Activated naive CD8-positive, alpha-beta T cell treated with anti-CD3 and anti-CD28 coated beads, Interleukin-2, amount 50 U/mL, for 24 hours (primary cell): ENCODE data around the gene PACSIN2.

Experiments
- ATAC-seq: fragments of 150-1000 bp; cut with Tn5 transposase; one replicate; pipeline ENCODE4 v1.10.0; 2021
- DNase-seq: peaks from one replicate; pipeline ENCODE4 v3.0.0; 2021
- H3K27ac Mint-ChIP-seq: one replicate; pipeline ENCODE4 v1.8.0; 2021; ENCODE audit warnings: mild to moderate bottlenecking, mixed read lengths
- H3K27me3 Mint-ChIP-seq: one replicate; pipeline ENCODE4 v1.8.0; 2021; ENCODE audit warnings: mixed read lengths
- H3K36me3 Mint-ChIP-seq: one replicate; pipeline ENCODE4 v1.8.0; 2021; ENCODE audit warnings: low read depth, mixed read lengths
- H3K4me1 Mint-ChIP-seq: one replicate; pipeline ENCODE4 v1.8.0; 2021; ENCODE audit warnings: mixed read lengths
- H3K4me3 Mint-ChIP-seq: one replicate; pipeline ENCODE4 v1.8.0; 2021; ENCODE audit warnings: mild to moderate bottlenecking, moderate library complexity, mixed read lengths
- H3K9me3 Mint-ChIP-seq: one replicate; pipeline ENCODE4 v1.8.0; 2021; ENCODE audit warnings: mixed read lengths

Gene PACSIN2

DNA sequence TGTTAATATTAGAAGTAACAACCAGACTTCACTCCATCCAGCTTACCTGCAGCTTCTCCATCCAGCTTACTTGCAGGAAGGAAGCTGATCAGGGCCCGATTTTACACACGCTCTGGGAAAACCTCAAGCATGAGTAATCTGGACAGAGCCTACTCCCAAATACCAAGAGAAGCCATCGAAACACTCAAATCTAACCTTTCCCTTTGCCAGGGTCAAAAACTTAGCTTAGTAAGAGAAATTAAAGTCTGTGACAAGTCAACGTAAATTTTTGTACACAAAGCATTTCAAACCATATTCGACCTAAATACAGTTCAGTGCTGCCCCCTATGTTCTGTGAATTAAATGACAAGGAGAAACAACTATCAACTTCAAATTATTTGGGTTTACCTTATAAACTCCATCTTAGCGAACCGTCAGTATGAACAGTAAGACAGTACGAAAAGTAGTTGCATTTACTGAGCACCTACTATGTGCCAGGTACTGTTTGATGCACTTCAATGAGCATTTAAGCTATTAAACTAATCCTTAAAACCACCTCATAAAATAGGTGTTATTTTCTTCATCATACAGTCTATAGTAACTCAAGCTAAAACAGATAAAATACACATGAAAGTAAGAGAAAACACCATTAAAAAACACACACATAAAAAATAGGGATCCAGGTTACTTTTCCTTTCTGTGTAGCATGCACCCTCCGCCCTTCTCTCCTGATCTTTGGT lies 194.7 kb downstream of the PACSIN2 start:
- H3K9me3 Mint-ChIP-seq: no peaks in the 10 kb centered on the region
- no peaks in the 10 kb centered on the region for H3K4me1 Mint-ChIP-seq
- DNase-seq: no peak
- H3K27ac Mint-ChIP-seq: no peak overlapping the region
- no peaks in the 10 kb centered on the region for H3K27me3 Mint-ChIP-seq
- H3K36me3 Mint-ChIP-seq: peaks cover 30% of the 10 kb centered on the region
- no peak for ATAC-seq
- H3K4me3 Mint-ChIP-seq: no peak overlapping the region
